GM18870 (cell line): Measurements from ENCODE around the gene PRRC2B.
A peak's percentile ranks its signal among the peaks of the same experiment; 100 is the strongest.
"Not testable (repeated sequence)": the region's sequence is repeated elsewhere in the genome, so short reads cannot be mapped to it uniquely, and the experiment has no call there.

Source experiments
- ATAC-seq: cut with Tn5 transposase; IDR thresholded peaks from one replicate; pipeline ENCODE4 v1.9.1; 2021; ENCODE audit warnings: moderate library complexity; ENCODE audit not compliant: unreplicated experiment

The PRRC2B gene

GRCh38 chr9:131529597-131530545 is 136.0 kb downstream of the PRRC2B start:
- ATAC-seq = no peak

DNA sequence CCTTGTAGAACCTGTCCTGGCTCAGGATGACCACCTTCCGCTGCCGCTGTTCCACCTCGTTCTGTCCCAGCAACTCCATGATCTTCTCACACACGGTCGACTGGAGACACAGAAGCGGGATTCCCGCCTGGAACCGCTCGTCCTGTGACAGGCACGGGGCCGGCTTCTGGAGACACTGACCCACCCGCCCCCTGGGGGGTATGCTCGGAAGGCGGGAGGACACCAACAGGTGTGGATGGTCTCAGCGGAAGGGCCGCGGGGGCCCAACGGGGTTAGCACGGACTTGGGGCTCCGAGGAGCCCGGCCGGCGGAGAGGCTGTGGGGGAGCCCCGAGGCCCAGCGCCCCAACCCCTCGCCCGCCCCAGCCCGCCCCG is 136.6 kb downstream of the PRRC2B start:
- no peak for ATAC-seq

DNA sequence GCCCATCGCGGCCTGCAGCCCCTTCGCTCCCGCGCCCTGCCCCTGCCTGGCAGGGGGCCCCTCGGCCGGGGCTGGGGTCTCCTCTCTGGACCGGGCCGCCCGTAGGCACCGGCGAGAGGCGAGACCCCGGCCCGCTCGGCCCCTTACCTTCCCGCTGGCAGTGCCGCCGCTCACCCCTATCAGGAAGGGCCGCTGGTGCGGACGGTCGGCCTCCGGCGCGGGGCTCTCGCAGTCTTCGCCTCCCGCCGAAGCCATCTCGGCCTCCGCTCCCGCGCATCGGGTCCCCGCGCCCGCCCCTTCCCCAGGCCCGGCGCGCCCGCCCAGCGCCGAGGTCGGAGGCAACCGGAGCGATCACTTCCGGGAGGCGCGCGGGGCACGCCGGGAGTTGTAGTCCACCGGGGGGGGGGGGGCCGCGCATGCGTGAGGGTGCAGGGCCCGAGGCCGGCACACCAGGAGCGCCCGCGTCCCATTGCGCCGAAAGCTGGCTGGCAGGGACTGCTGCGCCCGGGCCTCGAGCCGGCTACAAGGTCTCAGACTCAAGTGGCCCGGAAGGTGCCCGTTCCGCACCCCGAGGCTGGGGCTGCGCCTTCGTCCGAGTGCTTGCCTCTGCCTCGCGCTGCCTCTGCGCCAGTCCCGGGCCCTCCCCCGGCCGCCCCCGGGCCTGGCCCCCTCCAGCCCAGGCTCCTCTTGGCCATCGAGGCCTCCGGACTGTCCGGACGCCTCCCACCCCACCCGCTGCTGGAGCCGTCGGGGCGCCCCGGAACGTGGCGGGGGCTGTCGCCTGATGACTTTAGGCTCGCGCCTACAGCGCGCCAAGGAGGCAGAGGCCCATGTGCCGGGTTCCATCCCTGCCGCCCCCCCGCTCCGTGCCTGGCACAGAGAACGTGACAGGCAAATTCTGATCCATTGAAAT is 137.3 kb downstream of the PRRC2B start, which contains the start of gene UCK1:
Gene UCK1, minus strand, starts transcription at position 344 of the 913 bp plus-strand sequence. Its CDS starts 89 bp downstream, at position 255.
- peak; percentile 60 for ATAC-seq

- ATAC-seq = no peak
Observed at GRCh38 chr9:131534721-131535237, 140.9 kb downstream of the PRRC2B start.

- ATAC-seq = no peak
Observed at GRCh38 chr9:131537946-131538345, 144.1 kb downstream of the PRRC2B start.

DNA sequence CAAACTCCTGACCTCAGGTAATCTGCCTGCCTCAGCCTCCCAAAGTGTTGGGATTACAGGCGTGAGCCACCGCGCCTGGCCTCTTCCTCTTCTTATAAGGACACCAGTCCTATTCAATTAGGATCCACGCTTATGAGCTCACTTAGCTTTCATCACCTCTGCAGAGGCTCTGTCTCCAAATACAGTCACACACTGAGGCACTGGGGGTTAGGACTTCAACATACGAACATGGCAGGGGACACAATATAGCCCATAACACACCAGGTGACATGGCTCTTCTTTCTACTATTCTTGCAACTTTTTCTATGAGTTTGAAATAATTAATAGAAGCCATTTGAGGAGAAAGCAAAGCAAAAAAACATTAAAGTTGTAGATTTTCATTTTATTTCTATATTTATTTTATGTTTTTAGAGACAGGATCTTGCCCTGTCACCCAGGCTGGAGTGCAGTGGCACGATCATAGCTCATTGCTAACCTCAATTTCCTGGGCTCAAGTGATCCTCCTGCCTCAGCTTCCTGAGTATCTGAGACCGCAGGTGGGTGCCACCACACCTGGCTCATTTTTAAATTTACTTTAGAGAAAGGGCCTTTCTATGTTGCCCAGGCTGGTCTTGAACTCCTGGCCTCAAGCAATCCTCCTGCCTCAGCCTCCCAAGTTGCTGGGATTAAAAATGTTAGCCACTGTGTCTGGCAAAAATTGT is 145.5 kb downstream of the PRRC2B start:
- no peak for ATAC-seq

- no peak for ATAC-seq
Observed at GRCh38 chr9:131543141-131543540, 149.3 kb downstream of the PRRC2B start.

DNA sequence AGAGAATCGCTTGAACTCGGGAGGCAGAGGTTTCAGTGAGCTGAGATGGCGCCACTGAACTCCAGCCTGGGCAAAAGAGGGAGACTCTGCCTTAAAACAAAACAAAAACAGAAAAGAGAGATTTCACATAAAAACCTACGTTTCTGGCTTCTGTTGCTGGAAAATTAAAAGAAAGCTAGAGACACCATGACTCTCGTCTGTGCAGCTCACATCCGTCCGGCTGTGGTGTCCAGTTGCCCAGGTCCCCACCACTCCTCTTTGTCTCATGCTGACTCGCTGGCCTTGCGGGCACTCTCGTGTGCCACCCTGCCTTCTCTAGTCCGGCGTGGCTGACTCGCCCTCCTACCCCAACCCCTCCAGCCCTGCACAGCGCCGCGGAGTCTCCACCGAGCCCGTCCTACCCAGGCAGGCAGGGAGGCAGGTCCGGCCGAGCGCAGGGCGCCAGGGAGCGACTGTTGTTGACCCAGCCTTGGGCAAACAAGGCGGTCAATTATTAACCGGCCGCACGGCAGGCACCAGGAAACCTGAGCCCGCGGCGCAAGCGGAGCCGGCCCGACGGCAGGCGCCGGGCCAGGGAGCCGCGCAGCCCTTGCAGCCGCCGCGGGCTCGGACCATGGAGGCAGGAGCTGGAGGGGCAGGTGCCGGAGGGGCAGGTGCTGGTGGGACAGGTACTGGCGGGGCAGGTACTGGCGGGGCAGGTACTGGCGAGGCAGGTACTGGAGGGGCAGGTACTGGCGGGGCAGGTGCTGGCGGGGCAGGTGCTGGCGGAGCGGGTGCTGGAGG is 151.3 kb downstream of the PRRC2B start, which contains the start of gene PRRT1B:
Gene PRRT1B, plus strand, starts transcription at position 521 of the 783 bp plus-strand sequence. Its CDS starts 93 bp downstream, at position 614.
- ATAC-seq = no peak

GRCh38 chr9:131545786-131546335 is 152.0 kb downstream of the PRRC2B start:
- ATAC-seq = no peak

DNA sequence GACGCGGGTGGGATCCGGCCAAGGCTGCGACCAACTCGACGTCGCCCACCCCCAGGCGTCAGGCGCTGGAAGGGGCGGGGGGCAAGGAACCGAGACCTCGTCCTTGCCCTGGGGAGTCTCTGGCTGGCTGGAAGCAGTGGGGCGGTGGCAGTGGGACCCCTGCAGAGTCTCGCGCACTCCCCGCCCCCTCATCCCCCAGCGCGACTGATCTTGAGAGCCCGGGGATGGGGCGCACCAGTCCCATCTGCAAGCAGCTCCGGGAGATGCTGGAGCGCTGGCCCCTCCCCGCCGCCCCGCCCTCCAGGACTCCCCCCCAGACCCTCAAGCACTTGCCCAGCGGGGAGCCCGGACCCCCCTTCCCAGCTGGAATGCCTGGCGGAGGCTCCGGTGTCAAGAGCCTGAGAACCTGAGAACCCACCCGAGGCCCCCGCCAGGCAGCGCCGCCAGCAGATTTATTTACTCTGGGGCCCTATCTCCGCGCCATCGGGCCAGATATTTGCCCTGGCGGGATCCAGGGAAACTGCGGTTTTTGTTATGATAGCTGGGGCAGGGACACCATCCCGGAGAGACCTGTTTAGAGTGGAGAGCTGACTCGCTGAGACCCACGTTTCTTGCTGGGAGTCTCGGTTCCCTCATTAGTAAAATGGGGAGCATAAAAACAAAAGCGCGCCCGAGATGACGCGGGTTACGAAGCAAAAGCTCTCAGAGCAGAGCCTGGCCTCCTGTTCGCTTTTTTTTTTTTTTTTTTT is 152.6 kb downstream of the PRRC2B start:
- no peak for ATAC-seq

- not testable (repeated sequence) for ATAC-seq
Observed at GRCh38 chr9:131549186-131549585, 155.3 kb downstream of the PRRC2B start.
